Stimulated activated CD4-positive, alpha-beta T cell treated with anti-CD3 and anti-CD28 coated beads, Interleukin-4, amount 100 ng/mL, for 4 hours (primary cell): ENCODE results near the gene EFCAB6.

Experiments used
- DNase-seq, 2 experiments: peaks; one replicate each; pipeline ENCODE4 v3.0.0-alpha.2; 2020

The EFCAB6 gene

GRCh38 chr22:43497956-43498855 is 313.9 kb downstream of the EFCAB6 start:
- no peak for DNase-seq

GRCh38 chr22:43493297-43493696 is 318.8 kb downstream of the EFCAB6 start:
- DNase-seq = no peak

GRCh38 chr22:43491737-43492136 is 320.4 kb downstream of the EFCAB6 start:
- DNase-seq = no peak

GRCh38 chr22:43491177-43491576 is 320.9 kb downstream of the EFCAB6 start:
- no peak for DNase-seq

GRCh38 chr22:43490311-43490710 is 321.8 kb downstream of the EFCAB6 start:
- DNase-seq = no peak

GRCh38 chr22:43488937-43489336 is 323.2 kb downstream of the EFCAB6 start:
- DNase-seq = no peak

GRCh38 chr22:43488031-43488866 is 323.9 kb downstream of the EFCAB6 start:
- no peak for DNase-seq

GRCh38 chr22:43487311-43488030 is 324.6 kb downstream of the EFCAB6 start:
- DNase-seq = no peak

GRCh38 chr22:43485502-43486089 is 326.5 kb downstream of the EFCAB6 start:
- no peak for DNase-seq

GRCh38 chr22:43484227-43484626 is 327.9 kb downstream of the EFCAB6 start:
- DNase-seq = no peak

- DNase-seq = no peak
Measured at GRCh38 chr22:43483669-43484068, 328.4 kb downstream of the EFCAB6 start.

- DNase-seq = no peak
Measured at GRCh38 chr22:43483266-43483665, 328.8 kb downstream of the EFCAB6 start.

- no peak for DNase-seq
Measured at GRCh38 chr22:43482318-43482625, 329.8 kb downstream of the EFCAB6 start.

GRCh38 chr22:43481568-43482317 is 330.4 kb downstream of the EFCAB6 start:
- no peak for DNase-seq

GRCh38 chr22:43479962-43480361 is 332.1 kb downstream of the EFCAB6 start:
- no peak for DNase-seq

- no peak for DNase-seq
Measured at GRCh38 chr22:43479301-43479950, 332.7 kb downstream of the EFCAB6 start.
